ENCODE results near the gene TRNT1. TPM values are rescaled to one million over a fixed set of nuclear protein-coding genes. Genes with fewer than 3 reads are reported as not detected.

TRNT1 gene
- polyA plus RNA-seq, 1 donor from 2014 or later: 28.5 TPM

DNA sequence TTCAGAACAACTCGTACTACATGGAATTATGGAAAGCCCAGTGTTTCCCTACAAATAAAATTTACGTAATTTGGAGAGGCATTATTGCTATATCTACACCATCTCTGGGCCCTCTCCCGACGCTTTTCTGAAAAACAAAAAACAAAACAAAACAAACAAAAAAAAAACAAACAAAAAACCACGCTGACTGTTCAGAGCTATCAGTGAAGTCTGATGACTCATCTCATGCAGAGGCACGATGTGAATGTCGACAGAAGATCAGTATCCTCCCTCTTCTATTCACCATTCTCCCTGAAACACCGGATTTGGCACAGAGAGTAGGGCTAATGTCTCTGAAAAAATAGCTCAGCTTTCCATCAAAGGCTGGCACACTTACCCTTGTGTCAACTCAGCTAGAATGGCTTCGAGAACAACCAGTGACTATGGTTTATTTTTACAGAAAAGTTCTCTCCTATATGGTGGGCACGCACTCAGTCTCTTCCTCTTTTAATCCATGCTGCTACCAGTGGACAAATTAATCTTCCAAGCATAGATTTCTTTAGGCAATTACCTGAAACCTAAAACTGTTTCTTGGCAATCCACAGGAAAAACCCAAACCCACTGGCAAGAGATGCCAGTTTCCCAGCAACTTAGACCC is 51.2 kb downstream of the TRNT1 start:
- H3K27ac ChIP-seq (ENCODE audit: low read length): no peak overlapping the region
- H3K9me3 ChIP-seq (ENCODE audit: low read length): no peaks in the 10 kb centered on the region
- no peak overlapping the region for H3K9ac ChIP-seq (ENCODE audit: low read length)
- no peaks in the 10 kb centered on the region for H3F3A ChIP-seq (ENCODE audit: insufficient read depth, low read length, poor library complexity, severe bottlenecking)
- no peaks in the 10 kb centered on the region for H3K9me2 ChIP-seq (ENCODE audit: insufficient read depth, low read length)
- H3K4me3 ChIP-seq (ENCODE audit: low read length): peak overlapping the region; percentile 94
- H3K79me2 ChIP-seq (replicated peaks; ENCODE audit: insufficient read depth, low read length): peaks cover 39% of the 10 kb centered on the region
- no peaks in the 10 kb centered on the region for H4K20me1 ChIP-seq (ENCODE audit: insufficient read depth)
- H3K36me3 ChIP-seq (ENCODE audit: insufficient read depth, low read length): no peaks in the 10 kb centered on the region
- TF ChIP-seq MXI1 (conservative IDR thresholded peaks at IDR 0.05; ENCODE audit: poor library complexity, severe bottlenecking) (no peak), SMC3 (conservative IDR thresholded peaks at IDR 0.05; ENCODE audit: poor library complexity) (no peak), EP300 (conservative IDR thresholded peaks at IDR 0.05; ENCODE audit: poor library complexity, severe bottlenecking) (no peak), RAD21 (conservative IDR thresholded peaks at IDR 0.05) (no peak), CTCF (IDR thresholded peaks at IDR 0.05; ENCODE audit: poor library complexity, severe bottlenecking) (no peak), TAF1 (IDR thresholded peaks at IDR 0.05; ENCODE audit: low read depth) (no peak), EZH2 (IDR thresholded peaks at IDR 0.05; ENCODE audit: borderline replicate concordance, insufficient read depth, low read length, poor library complexity, severe bottlenecking) (no peak), POLR2AphosphoS5 (IDR thresholded peaks at IDR 0.05) (no peak)
- TF ChIP-seq, protein P1, sequence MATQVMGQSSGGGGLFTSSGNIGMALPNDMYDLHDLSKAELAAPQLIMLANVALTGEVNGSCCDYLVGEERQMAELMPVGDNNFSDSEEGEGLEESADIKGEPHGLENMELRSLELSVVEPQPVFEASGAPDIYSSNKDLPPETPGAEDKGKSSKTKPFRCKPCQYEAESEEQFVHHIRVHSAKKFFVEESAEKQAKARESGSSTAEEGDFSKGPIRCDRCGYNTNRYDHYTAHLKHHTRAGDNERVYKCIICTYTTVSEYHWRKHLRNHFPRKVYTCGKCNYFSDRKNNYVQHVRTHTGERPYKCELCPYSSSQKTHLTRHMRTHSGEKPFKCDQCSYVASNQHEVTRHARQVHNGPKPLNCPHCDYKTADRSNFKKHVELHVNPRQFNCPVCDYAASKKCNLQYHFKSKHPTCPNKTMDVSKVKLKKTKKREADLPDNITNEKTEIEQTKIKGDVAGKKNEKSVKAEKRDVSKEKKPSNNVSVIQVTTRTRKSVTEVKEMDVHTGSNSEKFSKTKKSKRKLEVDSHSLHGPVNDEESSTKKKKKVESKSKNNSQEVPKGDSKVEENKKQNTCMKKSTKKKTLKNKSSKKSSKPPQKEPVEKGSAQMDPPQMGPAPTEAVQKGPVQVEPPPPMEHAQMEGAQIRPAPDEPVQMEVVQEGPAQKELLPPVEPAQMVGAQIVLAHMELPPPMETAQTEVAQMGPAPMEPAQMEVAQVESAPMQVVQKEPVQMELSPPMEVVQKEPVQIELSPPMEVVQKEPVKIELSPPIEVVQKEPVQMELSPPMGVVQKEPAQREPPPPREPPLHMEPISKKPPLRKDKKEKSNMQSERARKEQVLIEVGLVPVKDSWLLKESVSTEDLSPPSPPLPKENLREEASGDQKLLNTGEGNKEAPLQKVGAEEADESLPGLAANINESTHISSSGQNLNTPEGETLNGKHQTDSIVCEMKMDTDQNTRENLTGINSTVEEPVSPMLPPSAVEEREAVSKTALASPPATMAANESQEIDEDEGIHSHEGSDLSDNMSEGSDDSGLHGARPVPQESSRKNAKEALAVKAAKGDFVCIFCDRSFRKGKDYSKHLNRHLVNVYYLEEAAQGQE (IDR thresholded peaks at IDR 0.05; ENCODE audit: borderline replicate concordance): no peak
- H3K27me3 ChIP-seq (ENCODE audit: insufficient read depth, low read depth, low read length): no peaks in the 10 kb centered on the region
- peak overlapping the region; percentile 68 for H3K4me2 ChIP-seq (ENCODE audit: low read length)
- no peak overlapping the region for H2AFZ ChIP-seq (ENCODE audit: low read depth, low read length)

DNA sequence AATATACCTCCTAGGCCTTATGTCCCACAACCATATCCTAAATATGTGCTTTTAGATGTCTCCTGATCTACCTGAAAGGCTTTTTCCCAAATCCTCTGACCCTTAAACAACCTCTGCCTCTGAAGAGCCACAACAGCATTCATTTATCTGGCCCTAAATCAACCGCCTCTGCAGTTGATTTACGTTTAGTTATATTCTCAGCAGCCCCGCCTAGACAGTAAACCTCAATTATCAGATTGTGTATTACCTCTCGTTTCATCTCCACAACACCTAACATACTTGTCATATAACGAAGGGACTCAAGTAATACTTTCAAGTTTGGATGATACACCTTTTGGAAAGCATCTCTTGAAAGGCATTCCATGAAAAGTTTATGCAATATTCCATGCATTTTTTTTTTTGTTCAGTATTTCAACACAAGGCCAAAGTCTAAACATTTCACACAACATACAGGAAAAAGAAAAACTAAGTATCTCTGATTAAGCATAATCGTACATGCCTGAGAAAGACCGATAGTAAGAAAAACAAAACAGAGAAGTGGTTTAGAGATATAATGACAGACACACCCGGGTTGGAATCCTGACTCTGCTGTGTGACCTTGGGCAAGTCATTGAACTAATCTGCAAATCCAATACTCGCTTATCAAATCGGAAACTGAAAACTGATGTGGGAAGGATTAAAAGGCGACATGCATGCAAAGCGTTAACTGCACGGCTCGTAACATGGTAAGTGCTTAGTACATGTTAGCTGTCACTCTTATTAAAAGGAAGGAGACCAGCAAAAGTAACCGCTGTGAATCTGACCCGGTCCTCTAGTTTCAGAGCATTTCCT is 52.0 kb downstream of the TRNT1 start:
- Histone ChIP-seq H3K4me2 (ENCODE audit: low read length) (peak overlapping the region; percentile 68), H3K27me3 (ENCODE audit: insufficient read depth, low read depth, low read length) (no peaks in the 10 kb centered on the region), H3F3A (ENCODE audit: insufficient read depth, low read length, poor library complexity, severe bottlenecking) (no peaks in the 10 kb centered on the region), H3K36me3 (ENCODE audit: insufficient read depth, low read length) (no peaks in the 10 kb centered on the region), H3K79me2 (replicated peaks; ENCODE audit: insufficient read depth, low read length) (peaks cover 39% of the 10 kb centered on the region), H3K9me2 (ENCODE audit: insufficient read depth, low read length) (no peaks in the 10 kb centered on the region), H3K27ac (ENCODE audit: low read length) (peak overlapping the region; percentile 77), H3K4me3 (ENCODE audit: low read length) (peak overlapping the region; percentile 94), H3K9ac (ENCODE audit: low read length) (peak overlapping the region; percentile 88), H2AFZ (ENCODE audit: low read depth, low read length) (peak overlapping the region; percentile 90), H4K20me1 (ENCODE audit: insufficient read depth) (no peaks in the 10 kb centered on the region), H3K9me3 (ENCODE audit: low read length) (no peaks in the 10 kb centered on the region)
- TF ChIP-seq TAF1 (IDR thresholded peaks at IDR 0.05; ENCODE audit: low read depth) (no peak), EP300 (conservative IDR thresholded peaks at IDR 0.05; ENCODE audit: poor library complexity, severe bottlenecking) (no peak), SMC3 (conservative IDR thresholded peaks at IDR 0.05; ENCODE audit: poor library complexity) (no peak), RAD21 (conservative IDR thresholded peaks at IDR 0.05) (no peak), EZH2 (IDR thresholded peaks at IDR 0.05; ENCODE audit: borderline replicate concordance, insufficient read depth, low read length, poor library complexity, severe bottlenecking) (no peak), MXI1 (conservative IDR thresholded peaks at IDR 0.05; ENCODE audit: poor library complexity, severe bottlenecking) (no peak), POLR2AphosphoS5 (IDR thresholded peaks at IDR 0.05) (no peak), CTCF (IDR thresholded peaks at IDR 0.05; ENCODE audit: poor library complexity, severe bottlenecking) (no peak)
- TF ChIP-seq, protein P1 (IDR thresholded peaks at IDR 0.05; ENCODE audit: borderline replicate concordance): no peak

Data from neural cell (in vitro differentiated cells).